Measurements from ENCODE around the gene PRDM2. TPM values are rescaled to one million over a fixed set of nuclear protein-coding genes. Genes with fewer than 3 reads are reported as not detected.

Gene PRDM2
- total RNA-seq, 3 donors from 2014 or later = 34.7 to 56.1 (median 39.8) TPM

DNA sequence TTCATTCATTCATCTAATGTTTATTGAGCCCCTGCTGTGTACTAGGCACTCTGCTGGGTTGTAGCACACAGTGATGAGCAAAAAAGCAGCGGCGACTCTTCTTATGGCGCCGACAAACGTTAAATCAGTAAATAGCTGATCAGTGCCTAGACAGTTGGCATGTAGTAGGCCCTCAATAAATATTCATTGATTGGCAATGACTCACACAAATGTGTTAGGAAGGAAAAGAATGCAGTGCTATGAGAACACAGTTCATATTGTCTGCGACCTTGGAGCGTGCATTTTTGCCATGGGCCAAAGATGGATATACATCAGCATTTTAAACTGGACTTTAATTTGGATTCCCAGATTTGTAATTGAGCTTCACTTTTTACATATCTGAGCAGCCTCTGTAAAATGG is 52.0 kb downstream of the PRDM2 start:
- TF ChIP-seq, protein P1, sequence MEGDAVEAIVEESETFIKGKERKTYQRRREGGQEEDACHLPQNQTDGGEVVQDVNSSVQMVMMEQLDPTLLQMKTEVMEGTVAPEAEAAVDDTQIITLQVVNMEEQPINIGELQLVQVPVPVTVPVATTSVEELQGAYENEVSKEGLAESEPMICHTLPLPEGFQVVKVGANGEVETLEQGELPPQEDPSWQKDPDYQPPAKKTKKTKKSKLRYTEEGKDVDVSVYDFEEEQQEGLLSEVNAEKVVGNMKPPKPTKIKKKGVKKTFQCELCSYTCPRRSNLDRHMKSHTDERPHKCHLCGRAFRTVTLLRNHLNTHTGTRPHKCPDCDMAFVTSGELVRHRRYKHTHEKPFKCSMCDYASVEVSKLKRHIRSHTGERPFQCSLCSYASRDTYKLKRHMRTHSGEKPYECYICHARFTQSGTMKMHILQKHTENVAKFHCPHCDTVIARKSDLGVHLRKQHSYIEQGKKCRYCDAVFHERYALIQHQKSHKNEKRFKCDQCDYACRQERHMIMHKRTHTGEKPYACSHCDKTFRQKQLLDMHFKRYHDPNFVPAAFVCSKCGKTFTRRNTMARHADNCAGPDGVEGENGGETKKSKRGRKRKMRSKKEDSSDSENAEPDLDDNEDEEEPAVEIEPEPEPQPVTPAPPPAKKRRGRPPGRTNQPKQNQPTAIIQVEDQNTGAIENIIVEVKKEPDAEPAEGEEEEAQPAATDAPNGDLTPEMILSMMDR (IDR thresholded peaks at IDR 0.05) = no peak
- DNase-seq (no peak), ATAC-seq (no peak)
- peaks cover 22% of the 10 kb centered on the region for H3K4me1 ChIP-seq (ENCODE audit: low read depth)
- no peak overlapping the region for H3K4me3 ChIP-seq
- H3K9me3 ChIP-seq = no peaks in the 10 kb centered on the region
- intact Hi-C loops (cut with DNase I, micrococcal nuclease) = no loop called here
- H3K36me3 ChIP-seq (ENCODE audit: low read depth) = no peaks in the 10 kb centered on the region

GRCh38 chr1:13752852-13753251 is 52.9 kb downstream of the PRDM2 start:
- Histone ChIP-seq H3K4me3 (no peak overlapping the region), H3K4me1 (ENCODE audit: low read depth) (peaks cover 24% of the 10 kb centered on the region), H3K9me3 (no peaks in the 10 kb centered on the region), H3K36me3 (ENCODE audit: low read depth) (no peaks in the 10 kb centered on the region)
- intact Hi-C loops (cut with DNase I, micrococcal nuclease) = no loop called here
- DNase-seq (no peak), ATAC-seq (no peak)
- TF ChIP-seq, protein P1 (IDR thresholded peaks at IDR 0.05) = no peak

GRCh38 chr1:13753636-13754402 is 53.8 kb downstream of the PRDM2 start:
- TF ChIP-seq, protein P1 (IDR thresholded peaks at IDR 0.05) = no peak
- Histone ChIP-seq H3K4me1 (ENCODE audit: low read depth) (peaks cover 21% of the 10 kb centered on the region), H3K4me3 (no peak overlapping the region), H3K36me3 (ENCODE audit: low read depth) (no peaks in the 10 kb centered on the region), H3K9me3 (no peaks in the 10 kb centered on the region)
- DNase-seq (no peak), ATAC-seq (no peak)
- intact Hi-C loops (cut with DNase I, micrococcal nuclease) = no loop called here

DNA sequence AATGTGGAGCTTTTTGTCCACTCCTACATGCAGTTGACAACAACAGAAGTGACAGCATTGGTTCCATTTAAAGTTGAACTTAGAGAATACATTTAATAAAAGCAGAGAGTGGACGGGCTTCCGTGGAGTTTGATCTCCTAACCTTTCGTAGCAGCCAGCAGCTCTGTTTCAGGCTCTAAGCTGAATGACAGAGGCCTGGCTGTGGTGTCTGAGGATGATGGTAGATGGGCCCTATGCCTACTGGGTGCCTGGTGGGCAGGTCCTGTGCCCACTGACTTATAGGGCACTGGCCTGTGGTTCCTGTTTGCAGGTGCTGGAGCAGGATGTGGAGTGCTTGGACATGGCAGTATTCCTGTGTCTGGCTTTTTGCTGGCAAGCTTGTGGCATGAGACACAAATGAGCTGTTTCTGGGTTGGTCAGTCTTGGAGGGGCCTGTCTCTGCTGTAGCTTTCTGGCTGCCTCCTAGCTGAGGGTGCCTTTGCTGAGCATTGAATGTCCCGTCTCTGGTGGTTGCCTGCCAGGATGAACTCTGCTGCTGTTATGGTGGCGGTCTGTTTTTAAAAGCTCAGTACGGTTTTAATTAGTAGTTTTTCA is 54.6 kb downstream of the PRDM2 start:
- Histone ChIP-seq H3K9me3 (no peaks in the 10 kb centered on the region), H3K4me1 (ENCODE audit: low read depth) (peaks cover 27% of the 10 kb centered on the region), H3K4me3 (no peak overlapping the region), H3K36me3 (ENCODE audit: low read depth) (no peaks in the 10 kb centered on the region)
- intact Hi-C loops (cut with DNase I, micrococcal nuclease) = no loop called here
- DNase-seq (no peak), ATAC-seq (no peak)
- TF ChIP-seq, protein P1 (IDR thresholded peaks at IDR 0.05) = no peak

DNA sequence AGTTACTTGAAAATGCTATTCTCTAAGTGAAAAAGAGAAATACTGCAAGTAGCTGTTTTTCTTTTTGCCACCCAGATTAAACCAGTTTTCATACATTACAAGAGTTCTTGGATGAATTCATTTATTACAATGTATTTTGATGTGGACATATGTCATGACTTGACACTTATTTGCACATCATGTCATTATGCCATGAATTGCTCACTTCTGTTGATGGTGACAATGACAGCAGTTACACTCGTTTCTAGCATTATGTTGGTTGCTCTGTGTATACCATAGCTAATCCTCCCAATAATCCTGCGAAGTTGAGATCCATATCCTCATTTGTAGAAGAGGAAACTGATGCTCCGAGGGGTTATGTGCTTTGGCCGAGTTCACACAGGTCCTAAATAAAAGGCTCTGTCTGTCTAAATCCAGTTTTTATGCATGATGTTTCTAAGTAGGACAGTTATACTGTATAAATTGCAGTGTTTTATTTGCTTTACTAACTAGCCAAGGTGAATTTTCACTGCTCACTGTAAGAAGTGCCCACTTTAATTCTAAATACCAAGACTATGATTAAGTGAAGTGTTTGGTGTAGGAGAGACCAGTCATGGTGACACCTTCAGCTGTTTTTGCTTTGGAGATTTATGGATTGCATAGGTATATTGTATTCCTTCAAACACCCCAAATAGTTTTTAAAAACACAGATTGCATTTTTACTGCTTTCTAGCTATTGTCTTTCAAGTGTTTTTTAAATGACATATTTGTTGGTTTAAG is 56.7 kb downstream of the PRDM2 start:
- no peak for ATAC-seq
- intact Hi-C loops (cut with DNase I, micrococcal nuclease) = no loop called here

More for the DNA sequence above, 56.7 kb downstream of the PRDM2 start:
- no peak overlapping the region for H3K4me3 ChIP-seq
- TF ChIP-seq, protein P1 (IDR thresholded peaks at IDR 0.05) = no peak
- peaks cover 11% of the 10 kb centered on the region for H3K4me1 ChIP-seq (ENCODE audit: low read depth)
- H3K9me3 ChIP-seq = no peaks in the 10 kb centered on the region
- DNase-seq = no peak
- H3K36me3 ChIP-seq (ENCODE audit: low read depth) = no peaks in the 10 kb centered on the region
